Central memory CD8-positive, alpha-beta T cell (primary cell): ENCODE data around the gene ATP8B1.

Source experiments
- ATAC-seq: fragments of 150-1000 bp; cut with Tn5 transposase; replicated peaks from 2 replicates; pipeline ENCODE4 v1.10.0; 2022; ENCODE audit warnings: mild to moderate bottlenecking, moderate FRiP score, moderate number of reproducible peaks; ENCODE audit not compliant: poor library complexity, severe bottlenecking; ENCODE audit errors: extremely low read depth
- DNase-seq, 2 donors: peaks; one replicate each; pipeline ENCODE4 v3.0.0; 2021; ENCODE audit warnings: low spot score in 2 of 2
- H3K27ac Mint-ChIP-seq: one replicate; pipeline ENCODE4 v1.8.0; 2022; ENCODE audit warnings: low read depth, mild to moderate bottlenecking, moderate library complexity, mixed read lengths
- H3K27me3 Mint-ChIP-seq: one replicate; pipeline ENCODE4 v1.8.0; 2022; ENCODE audit warnings: mixed read lengths
- H3K36me3 Mint-ChIP-seq: one replicate; pipeline ENCODE4 v1.8.0; 2022; ENCODE audit warnings: mild to moderate bottlenecking, moderate library complexity, mixed read lengths; ENCODE audit not compliant: insufficient read depth
- H3K4me1 Mint-ChIP-seq: one replicate; pipeline ENCODE4 v1.8.0; 2022; ENCODE audit warnings: mixed read lengths
- H3K4me3 Mint-ChIP-seq: one replicate; pipeline ENCODE4 v1.8.0; 2022; ENCODE audit warnings: mild to moderate bottlenecking, moderate library complexity, mixed read lengths
- H3K9me3 Mint-ChIP-seq: one replicate; pipeline ENCODE4 v1.8.0; 2022; ENCODE audit warnings: mixed read lengths

The ATP8B1 gene

DNA sequence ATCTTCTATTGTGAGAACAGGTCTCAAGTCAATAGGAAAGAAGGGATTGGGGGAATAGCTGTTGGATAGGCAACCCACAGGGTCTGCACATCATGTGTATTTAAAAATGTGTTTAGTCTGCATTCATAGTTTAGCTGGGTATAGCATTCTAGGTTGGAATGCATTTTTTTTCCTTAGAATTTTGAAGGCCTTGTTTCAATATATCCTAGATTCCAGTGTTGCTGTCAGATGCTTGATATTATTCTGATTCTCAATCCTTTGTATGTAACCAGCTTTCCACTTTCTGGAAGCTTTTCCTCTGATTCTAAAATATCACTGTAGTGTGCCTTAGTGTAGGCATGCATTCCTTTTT lies 9.0 kb upstream of the ATP8B1 start:
- ATAC-seq (no peak), DNase-seq (no peak)
- Mint-ChIP-seq H3K9me3 (peaks cover 6% of the 10 kb centered on the region), H3K4me1 (no peaks in the 10 kb centered on the region), H3K36me3 (no peaks in the 10 kb centered on the region), H3K4me3 (no peak overlapping the region), H3K27ac (no peak overlapping the region), H3K27me3 (peaks cover 19% of the 10 kb centered on the region)

GRCh38 chr18:57811477-57812125 lies 8.5 kb upstream of the ATP8B1 start:
- no peak for DNase-seq
- H3K27ac Mint-ChIP-seq: no peak overlapping the region
- ATAC-seq: no peak
- H3K4me3 Mint-ChIP-seq: no peak overlapping the region
- H3K4me1 Mint-ChIP-seq: no peaks in the 10 kb centered on the region
- H3K27me3 Mint-ChIP-seq: peaks cover 17% of the 10 kb centered on the region
- H3K36me3 Mint-ChIP-seq: no peaks in the 10 kb centered on the region
- H3K9me3 Mint-ChIP-seq: peaks cover 6% of the 10 kb centered on the region

GRCh38 chr18:57809190-57809589 lies 6.1 kb upstream of the ATP8B1 start:
- no peaks in the 10 kb centered on the region for H3K4me1 Mint-ChIP-seq
- H3K4me3 Mint-ChIP-seq: no peak overlapping the region
- no peaks in the 10 kb centered on the region for H3K36me3 Mint-ChIP-seq
- H3K9me3 Mint-ChIP-seq: peaks cover 6% of the 10 kb centered on the region
- peaks cover 20% of the 10 kb centered on the region for H3K27me3 Mint-ChIP-seq
- no peak overlapping the region for H3K27ac Mint-ChIP-seq
- ATAC-seq (no peak), DNase-seq (no peak)

DNA sequence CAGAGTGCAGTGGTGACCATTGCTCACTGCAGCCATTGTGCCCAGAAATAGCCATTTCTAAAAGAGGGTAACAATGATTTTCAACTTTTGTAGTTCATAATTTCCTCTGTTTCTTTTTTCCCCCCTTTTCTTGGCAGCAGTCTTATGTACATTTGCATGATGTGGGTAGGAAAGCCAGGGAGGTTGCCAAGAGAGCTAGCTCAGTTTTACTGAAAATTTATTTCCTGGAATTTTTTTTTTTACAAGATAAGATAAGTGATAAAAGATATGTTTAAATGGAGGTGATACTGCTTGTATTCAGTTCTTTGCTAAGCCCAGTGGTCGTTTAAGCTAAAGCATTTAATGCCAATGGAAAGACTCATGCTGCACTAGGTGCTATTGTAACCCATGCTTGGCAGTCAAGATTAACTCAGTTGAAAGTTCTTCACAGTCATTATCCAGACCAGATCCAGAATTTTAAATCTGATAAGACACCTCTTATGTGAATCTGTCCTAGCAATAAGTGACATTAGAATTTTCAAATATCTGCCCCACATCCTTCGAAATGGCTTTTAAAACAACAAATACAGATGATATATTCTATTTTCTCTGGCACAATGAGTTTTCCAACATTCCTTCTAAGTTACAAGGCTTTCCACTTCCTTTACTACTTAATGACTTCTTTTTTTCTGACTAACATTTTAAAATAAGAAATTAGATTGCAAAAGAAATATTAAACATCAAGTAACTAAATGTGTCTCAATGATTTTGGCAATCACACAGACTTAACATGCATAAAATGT lies 4.4 kb upstream of the ATP8B1 start:
- H3K36me3 Mint-ChIP-seq: no peaks in the 10 kb centered on the region
- H3K4me1 Mint-ChIP-seq: no peaks in the 10 kb centered on the region
- H3K4me3 Mint-ChIP-seq: no peak overlapping the region
- DNase-seq: no peak
- H3K27ac Mint-ChIP-seq: no peak overlapping the region
- peaks cover 16% of the 10 kb centered on the region for H3K27me3 Mint-ChIP-seq
- no peak for ATAC-seq
- no peaks in the 10 kb centered on the region for H3K9me3 Mint-ChIP-seq

- Mint-ChIP-seq H3K27me3 (peaks cover 19% of the 10 kb centered on the region), H3K4me3 (no peak overlapping the region), H3K36me3 (no peaks in the 10 kb centered on the region), H3K4me1 (no peaks in the 10 kb centered on the region), H3K9me3 (no peaks in the 10 kb centered on the region), H3K27ac (no peak overlapping the region)
- no peak for DNase-seq
- no peak for ATAC-seq
Observed at GRCh38 chr18:57806978-57807285, 3.8 kb upstream of the ATP8B1 start.

- Mint-ChIP-seq H3K4me1 (no peaks in the 10 kb centered on the region), H3K4me3 (no peak overlapping the region), H3K27me3 (peaks cover 24% of the 10 kb centered on the region), H3K27ac (no peak overlapping the region), H3K9me3 (no peaks in the 10 kb centered on the region), H3K36me3 (no peaks in the 10 kb centered on the region)
- DNase-seq (no peak), ATAC-seq (no peak)
Observed at GRCh38 chr18:57806201-57806977, 3.3 kb upstream of the ATP8B1 start.

DNA sequence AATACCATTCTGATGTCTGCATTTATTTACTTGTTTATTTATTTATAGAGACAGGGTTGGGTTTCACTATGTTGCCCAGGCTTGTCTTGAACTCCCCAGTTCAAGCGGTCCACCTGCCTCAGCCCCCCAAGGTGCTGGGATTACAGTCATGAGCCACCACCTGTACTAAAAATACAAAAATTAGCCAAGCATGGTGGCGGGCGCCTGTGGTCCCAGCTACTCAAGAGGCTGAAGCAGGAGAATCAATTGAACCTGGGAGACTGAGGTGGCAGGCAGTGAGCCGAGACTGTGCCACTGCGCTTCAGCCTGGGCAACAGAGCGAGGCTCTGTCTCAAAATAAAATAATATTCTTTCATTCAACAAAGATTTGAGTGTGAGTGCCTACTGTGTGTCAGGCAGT lies 2.0 kb upstream of the ATP8B1 start:
- ATAC-seq (no peak), DNase-seq (no peak)
- Mint-ChIP-seq H3K36me3 (no peaks in the 10 kb centered on the region), H3K27ac (no peak overlapping the region), H3K4me3 (no peak overlapping the region), H3K27me3 (peaks cover 37% of the 10 kb centered on the region), H3K4me1 (no peaks in the 10 kb centered on the region), H3K9me3 (no peaks in the 10 kb centered on the region)

DNA sequence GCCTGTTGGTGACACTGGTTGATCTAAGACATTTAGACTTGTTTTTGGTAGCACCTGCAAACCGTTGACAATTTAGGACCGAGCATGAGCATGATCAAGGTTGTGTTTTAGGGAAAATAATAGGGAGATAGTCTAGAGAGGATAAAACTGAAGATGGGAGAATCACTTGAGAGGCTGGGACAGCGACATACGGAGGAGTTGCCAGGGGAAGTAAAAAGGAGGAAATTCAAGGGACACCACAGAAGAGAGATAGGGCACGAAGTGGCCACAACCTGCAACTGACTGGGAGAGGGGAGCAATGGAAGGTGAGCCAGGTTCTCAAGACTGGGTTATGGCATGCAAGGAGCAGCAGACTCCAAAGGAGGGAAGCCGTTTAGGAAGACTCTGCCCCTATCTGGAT lies 1.4 kb upstream of the ATP8B1 start:
- no peak for DNase-seq
- Mint-ChIP-seq H3K4me3 (no peak overlapping the region), H3K36me3 (no peaks in the 10 kb centered on the region), H3K27me3 (peaks cover 43% of the 10 kb centered on the region), H3K27ac (no peak overlapping the region), H3K9me3 (no peaks in the 10 kb centered on the region), H3K4me1 (no peaks in the 10 kb centered on the region)
- no peak for ATAC-seq

DNA sequence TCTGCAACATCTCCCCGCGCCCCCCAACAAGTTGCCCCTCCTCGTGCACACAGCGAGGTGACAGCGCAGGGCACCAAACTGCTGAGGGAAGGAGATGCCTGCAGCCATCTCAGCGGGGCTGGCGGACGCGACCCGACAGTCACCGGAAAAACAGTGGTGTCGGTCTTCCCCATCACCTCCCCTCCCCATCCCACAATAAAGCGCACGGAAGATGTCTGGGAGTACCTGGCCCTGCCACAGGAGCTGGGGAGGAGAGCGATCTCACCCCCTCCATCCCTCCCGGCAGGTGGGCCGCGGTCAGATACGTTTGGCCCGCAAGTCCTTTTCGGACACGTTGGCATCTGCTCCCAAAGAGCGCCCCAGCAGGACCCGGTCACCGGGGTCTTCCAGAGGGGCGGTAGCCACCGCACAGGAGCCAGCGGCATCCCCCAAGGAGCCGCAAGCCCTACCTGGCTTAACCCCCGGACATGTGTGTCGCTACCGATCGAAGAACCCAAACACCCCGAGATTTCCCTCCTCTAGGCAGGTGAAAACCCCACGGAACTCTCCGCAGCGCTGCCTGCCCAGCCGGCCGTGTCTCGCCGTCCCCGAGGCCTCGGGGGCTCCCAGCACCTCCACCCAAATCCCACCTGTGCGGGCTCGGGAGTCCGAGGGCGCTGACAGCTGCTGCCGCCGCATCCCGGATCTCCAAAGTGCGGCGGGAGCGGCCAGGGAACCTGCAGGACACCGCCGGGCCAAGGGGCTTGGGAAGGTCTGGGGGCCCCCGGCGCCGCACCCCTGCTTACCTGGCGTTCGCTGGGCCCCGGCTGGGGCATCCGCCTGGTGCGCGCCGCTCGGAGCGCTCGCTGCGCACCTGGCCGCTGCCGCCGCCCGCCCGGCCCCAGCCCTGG lies 657 bp downstream of the ATP8B1 start:
- Mint-ChIP-seq H3K4me3 (peak overlapping the region; percentile 16), H3K4me1 (no peaks in the 10 kb centered on the region), H3K27me3 (peaks cover 45% of the 10 kb centered on the region), H3K36me3 (peaks cover 1% of the 10 kb centered on the region), H3K9me3 (no peaks in the 10 kb centered on the region), H3K27ac (no peak overlapping the region)
- no peak for DNase-seq
- no peak for ATAC-seq

DNA sequence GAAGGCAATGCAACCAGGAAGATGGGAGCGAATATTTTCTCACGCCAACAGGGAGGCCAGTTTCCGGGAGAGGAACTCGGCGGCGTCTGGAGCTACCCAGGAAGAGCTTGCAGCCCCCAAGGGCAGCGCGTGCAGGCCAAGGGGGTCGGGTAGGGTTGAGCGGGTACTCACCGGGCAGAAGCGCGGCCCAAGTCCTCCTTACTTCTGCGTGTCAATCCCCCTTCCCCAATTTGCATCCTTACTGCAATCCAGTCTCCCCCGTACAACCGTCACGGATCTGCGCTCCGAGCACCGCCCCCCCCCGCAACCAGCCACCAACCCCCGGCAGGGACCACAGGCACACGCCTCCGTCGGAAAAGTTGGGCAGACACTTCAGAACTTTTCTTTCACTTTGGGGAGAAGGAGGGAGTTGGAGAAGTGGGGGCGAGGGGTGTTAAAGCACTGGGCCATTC lies 1.3 kb downstream of the ATP8B1 start:
- H3K27ac Mint-ChIP-seq: no peak overlapping the region
- peaks cover 1% of the 10 kb centered on the region for H3K36me3 Mint-ChIP-seq
- no peak for ATAC-seq
- H3K4me1 Mint-ChIP-seq: no peaks in the 10 kb centered on the region
- H3K27me3 Mint-ChIP-seq: peaks cover 45% of the 10 kb centered on the region
- peak overlapping the region; percentile 16 for H3K4me3 Mint-ChIP-seq
- H3K9me3 Mint-ChIP-seq: no peaks in the 10 kb centered on the region
- DNase-seq: no peak

GRCh38 chr18:57801325-57801724 lies 1.8 kb downstream of the ATP8B1 start:
- Mint-ChIP-seq H3K27ac (no peak overlapping the region), H3K36me3 (peaks cover 1% of the 10 kb centered on the region), H3K27me3 (peaks cover 45% of the 10 kb centered on the region), H3K4me3 (peak overlapping the region; percentile 16), H3K9me3 (no peaks in the 10 kb centered on the region), H3K4me1 (no peaks in the 10 kb centered on the region)
- ATAC-seq: no peak
- no peak for DNase-seq

- Mint-ChIP-seq H3K9me3 (peaks cover 5% of the 10 kb centered on the region), H3K27ac (no peak overlapping the region), H3K4me1 (no peaks in the 10 kb centered on the region), H3K27me3 (peaks cover 31% of the 10 kb centered on the region), H3K4me3 (no peak overlapping the region), H3K36me3 (peaks cover 1% of the 10 kb centered on the region)
- DNase-seq: no peak
- no peak for ATAC-seq
Observed at GRCh38 chr18:57798713-57799373, 4.3 kb downstream of the ATP8B1 start.
